Erythroblast (primary cell): ENCODE results near the gene GOLGA2.
A peak's percentile ranks its signal among the peaks of the same experiment; 100 is the strongest.

ENCODE experiments used
- DNase-seq, 2 experiments: peaks; one replicate each; lab custom pipeline; 2025; lab: John Stamatoyannopoulos, UW
- GATA1 ChIP-seq: IDR thresholded peaks from 2 replicates; pipeline ENCODE4 v1.6.1; 2011; ENCODE audit warnings: low read depth, mild to moderate bottlenecking, control low read depth, low read length, moderate library complexity
- POLR2A ChIP-seq: IDR thresholded peaks from 2 replicates; pipeline ENCODE4 v1.6.1; 2011; ENCODE audit warnings: mild to moderate bottlenecking, low read length

GOLGA2 gene

DNA sequence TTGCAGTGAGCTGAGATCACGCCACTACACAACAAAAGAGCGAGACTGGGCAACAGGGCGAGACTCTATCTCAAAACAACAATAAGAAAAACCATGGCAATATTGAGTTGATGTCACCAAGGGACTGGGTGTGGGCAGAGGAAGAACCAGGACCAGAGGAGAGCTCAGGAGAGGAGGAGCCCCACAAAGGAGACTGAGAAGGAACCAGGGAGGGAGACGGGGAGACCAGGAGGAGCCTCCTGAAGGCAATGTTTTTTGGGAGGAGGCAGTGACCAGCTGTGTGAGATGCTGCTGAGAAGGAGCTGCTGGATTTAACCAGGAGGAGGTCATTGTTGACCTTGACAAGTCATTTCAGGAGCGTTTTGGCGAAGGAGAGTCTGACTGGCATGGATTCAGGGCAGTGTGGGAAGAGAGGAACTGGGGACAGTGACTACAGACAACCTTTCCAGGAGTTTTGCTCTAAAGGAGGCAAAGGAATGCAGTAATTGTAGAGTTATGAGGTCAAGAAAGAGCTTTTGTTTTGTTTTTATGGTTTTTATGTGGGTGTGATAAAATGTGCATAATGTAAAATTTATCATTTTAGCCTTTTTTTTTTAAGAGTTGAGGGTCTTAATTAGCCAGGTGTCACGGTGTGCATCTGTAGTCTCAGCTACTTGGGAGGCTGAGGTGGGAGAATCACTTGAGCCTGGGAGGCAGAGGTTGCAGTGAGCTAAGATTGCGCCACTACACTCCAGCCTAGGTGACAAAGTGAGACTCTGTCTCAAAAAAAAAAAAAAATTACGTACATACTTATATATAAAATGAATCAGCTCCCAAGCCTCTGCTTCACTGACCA lies 28.5 kb upstream of the GOLGA2 start:
- TF ChIP-seq POLR2A (no peak), GATA1 (no peak)
- no peak for DNase-seq

DNA sequence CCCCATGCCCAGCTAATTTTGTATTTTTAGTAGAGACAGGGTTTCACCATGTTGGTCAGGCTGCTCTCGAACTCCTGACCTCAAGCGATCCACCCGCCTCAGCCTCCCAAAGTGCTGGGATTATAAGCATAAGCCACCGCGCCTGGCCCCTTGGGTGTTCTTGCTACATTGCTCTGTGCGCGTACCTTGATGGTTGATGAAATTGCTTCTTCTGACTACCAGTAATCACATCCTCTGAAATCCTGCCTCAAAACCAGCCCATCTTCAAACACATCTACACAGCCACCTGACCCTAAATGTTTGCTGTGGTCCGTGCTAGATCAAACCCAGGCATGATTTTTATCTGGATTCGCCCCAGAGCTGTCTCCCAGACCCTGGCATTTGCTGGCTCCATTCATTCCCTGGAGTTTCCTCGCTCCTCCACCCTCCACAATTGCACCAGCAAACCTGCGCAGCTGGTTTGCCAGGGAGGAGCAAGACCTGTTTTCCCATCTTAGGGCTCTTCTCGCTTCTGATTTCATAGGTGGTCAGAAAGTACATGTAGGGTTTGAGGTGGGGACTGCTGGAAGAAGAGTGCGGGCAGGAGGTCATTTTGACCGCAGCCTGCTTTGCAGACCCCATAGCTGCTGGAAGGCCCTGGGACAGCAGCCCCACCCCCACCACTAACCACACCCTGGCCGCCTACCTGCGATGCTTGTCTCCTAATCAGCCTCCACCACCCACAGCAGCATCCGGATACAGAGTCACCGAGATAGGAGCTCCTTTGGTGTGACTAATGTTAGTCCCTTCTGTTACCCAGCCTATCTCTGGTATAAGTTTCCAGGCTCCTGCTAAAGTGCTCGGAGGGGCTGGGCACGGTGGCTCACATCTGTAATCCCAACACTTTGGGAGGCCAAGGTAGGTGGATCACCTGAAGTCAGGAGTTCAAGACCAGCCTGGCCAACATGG lies 23.0 kb upstream of the GOLGA2 start:
- TF ChIP-seq GATA1 = no peak
- TF ChIP-seq POLR2A = no peak
- DNase-seq = peak in 1 of 2 experiments; percentile 16

GRCh38 chr9:128297221-128297773 lies 21.5 kb upstream of the GOLGA2 start:
- TF ChIP-seq POLR2A (no peak), GATA1 (no peak)
- no peak for DNase-seq

- TF ChIP-seq GATA1 (no peak), POLR2A (no peak)
- DNase-seq = peak; percentile 83 to 93
Measured at GRCh38 chr9:128296340-128297220, 20.8 kb upstream of the GOLGA2 start.

GRCh38 chr9:128294142-128294541 lies 18.3 kb upstream of the GOLGA2 start:
- no peak for DNase-seq
- TF ChIP-seq POLR2A = no peak
- no peak for TF ChIP-seq GATA1

GRCh38 chr9:128293091-128293490 lies 17.3 kb upstream of the GOLGA2 start:
- no peak for TF ChIP-seq GATA1
- TF ChIP-seq POLR2A = no peak

DNA sequence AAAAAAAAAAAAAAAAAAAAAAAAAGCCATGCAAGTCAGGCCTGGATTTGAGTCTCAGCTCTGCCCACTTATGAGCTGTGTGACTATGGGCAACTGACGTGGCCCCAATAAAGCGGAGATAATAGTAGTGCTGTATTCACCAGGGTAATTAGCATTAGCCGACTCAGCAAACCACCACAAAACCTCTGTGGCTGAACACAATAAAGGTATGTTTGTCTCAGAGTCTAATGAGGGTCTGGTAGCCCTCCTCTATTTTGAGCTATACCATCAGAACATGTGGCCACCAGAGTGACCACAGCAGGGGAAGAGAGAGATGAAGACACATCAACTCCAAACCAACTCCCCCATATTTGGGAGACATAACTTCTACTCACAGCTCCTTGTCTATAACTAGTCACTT lies 16.2 kb upstream of the GOLGA2 start:
- no peak for DNase-seq
- TF ChIP-seq GATA1 (no peak), POLR2A (no peak)

More at GRCh38 chr9:128293091-128293490, 17.3 kb upstream of the GOLGA2 start:
- no peak for DNase-seq

GRCh38 chr9:128288273-128289004 lies 12.6 kb upstream of the GOLGA2 start:
- TF ChIP-seq GATA1 = no peak
- TF ChIP-seq POLR2A = no peak
- no peak for DNase-seq

- no peak for DNase-seq
- no peak for TF ChIP-seq POLR2A
- no peak for TF ChIP-seq GATA1
Measured at GRCh38 chr9:128286440-128286839, 10.6 kb upstream of the GOLGA2 start.

- no peak for DNase-seq
Measured at GRCh38 chr9:128285033-128285784, 9.4 kb upstream of the GOLGA2 start.

GRCh38 chr9:128282500-128282899 lies 6.7 kb upstream of the GOLGA2 start:
- no peak for DNase-seq
- TF ChIP-seq GATA1 (no peak), POLR2A (no peak)

More at GRCh38 chr9:128285033-128285784, 9.4 kb upstream of the GOLGA2 start:
- TF ChIP-seq GATA1 (no peak), POLR2A (no peak)
